Activated T-helper 1 cell treated with anti-CD3 and anti-CD28 coated beads, Interleukin-12 subunit alpha, Interleukin-12 subunit beta, Interleukin-2, Interleukin-4 antibody, amounts not matched to agents 30 ng/mL and 10 ng/mL and 1 ng/mL, durations not matched to agents 14 hours and 24 hours and 36 hours (primary cell): ENCODE results near the gene DPYSL5. TPM values are rescaled to one million over a fixed set of nuclear protein-coding genes. Genes with fewer than 3 reads are reported as not detected.

ENCODE experiments used
- DNase-seq: peaks from one replicate; pipeline ENCODE4 v3.0.0; 2021; ENCODE audit warnings: low spot score
- H3K27ac Mint-ChIP-seq: one replicate; pipeline ENCODE4 v1.8.0; 2021; ENCODE audit warnings: mild to moderate bottlenecking, mixed read lengths
- H3K27me3 Mint-ChIP-seq: one replicate; pipeline ENCODE4 v1.8.0; 2022; ENCODE audit warnings: mild to moderate bottlenecking, moderate library complexity, mixed read lengths; ENCODE audit not compliant: insufficient read depth
- H3K36me3 Mint-ChIP-seq: one replicate; pipeline ENCODE4 v1.8.0; 2021; ENCODE audit warnings: low read depth, mixed read lengths
- H3K4me1 Mint-ChIP-seq: one replicate; pipeline ENCODE4 v1.8.0; 2021; ENCODE audit warnings: low read depth, mixed read lengths
- H3K4me3 Mint-ChIP-seq: one replicate; pipeline ENCODE4 v1.8.0; 2021; ENCODE audit warnings: mild to moderate bottlenecking, moderate library complexity, mixed read lengths
- H3K9me3 Mint-ChIP-seq: one replicate; pipeline ENCODE4 v1.8.0; 2021; ENCODE audit warnings: mixed read lengths
- intact Hi-C: fragments of 100-400 bp; cut with micrococcal nuclease; formaldehyde crosslinking; loops from one replicate; pipeline ENCODE4 v1.15.1; 2024
- total RNA-seq: library from RNA; stranded (reverse); gene quantifications from 2 replicates; pipeline ENCODE4 v1.2.3, GENCODE V29; 2022

Gene DPYSL5
- total RNA-seq, 1 donor from 2014 or later, result 0.23 TPM

GRCh38 chr2:26886736-26887135 lies 38.8 kb downstream of the DPYSL5 start:
- Mint-ChIP-seq H3K4me1 (no peaks in the 10 kb centered on the region), H3K9me3 (no peaks in the 10 kb centered on the region), H3K36me3 (no peaks in the 10 kb centered on the region), H3K27ac (no peak overlapping the region), H3K27me3 (peaks cover 5% of the 10 kb centered on the region), H3K4me3 (no peak overlapping the region)
- intact Hi-C loops, result no loop called here
- no peak for DNase-seq

- no peak for DNase-seq
- H3K27ac Mint-ChIP-seq, result no peak overlapping the region
- no peak overlapping the region for H3K4me3 Mint-ChIP-seq
- H3K27me3 Mint-ChIP-seq, result peaks cover 5% of the 10 kb centered on the region
- no peaks in the 10 kb centered on the region for H3K4me1 Mint-ChIP-seq
- no peaks in the 10 kb centered on the region for H3K9me3 Mint-ChIP-seq
- intact Hi-C loops, result no loop called here
- no peaks in the 10 kb centered on the region for H3K36me3 Mint-ChIP-seq
These were observed 39.2 kb downstream of the DPYSL5 start for GRCh38 chr2:26887151-26887550.

- H3K4me3 Mint-ChIP-seq, result no peak overlapping the region
- H3K36me3 Mint-ChIP-seq, result no peaks in the 10 kb centered on the region
- peaks cover 5% of the 10 kb centered on the region for H3K27me3 Mint-ChIP-seq
- H3K4me1 Mint-ChIP-seq, result no peaks in the 10 kb centered on the region
- DNase-seq, result no peak
- no peak overlapping the region for H3K27ac Mint-ChIP-seq
- H3K9me3 Mint-ChIP-seq, result no peaks in the 10 kb centered on the region
- intact Hi-C loops, result no loop called here
These were observed 41.9 kb downstream of the DPYSL5 start for GRCh38 chr2:26889796-26890195.

- Mint-ChIP-seq H3K4me1 (no peaks in the 10 kb centered on the region), H3K36me3 (no peaks in the 10 kb centered on the region), H3K9me3 (no peaks in the 10 kb centered on the region), H3K4me3 (no peak overlapping the region), H3K27me3 (peaks cover 4% of the 10 kb centered on the region), H3K27ac (no peak overlapping the region)
- no peak for DNase-seq
- intact Hi-C loops, result no loop called here
These were observed 42.5 kb downstream of the DPYSL5 start for GRCh38 chr2:26890341-26891000.

GRCh38 chr2:26892133-26892532 lies 44.2 kb downstream of the DPYSL5 start:
- H3K27ac Mint-ChIP-seq, result no peak overlapping the region
- H3K36me3 Mint-ChIP-seq, result no peaks in the 10 kb centered on the region

GRCh38 chr2:26892922-26893524 lies 45.1 kb downstream of the DPYSL5 start:
- intact Hi-C loops, result no loop called here
- H3K4me3 Mint-ChIP-seq, result no peak overlapping the region
- no peak overlapping the region for H3K27ac Mint-ChIP-seq
- DNase-seq, result no peak
- no peaks in the 10 kb centered on the region for H3K9me3 Mint-ChIP-seq
- H3K36me3 Mint-ChIP-seq, result no peaks in the 10 kb centered on the region
- H3K27me3 Mint-ChIP-seq, result peaks cover 12% of the 10 kb centered on the region
- H3K4me1 Mint-ChIP-seq, result no peaks in the 10 kb centered on the region

More at GRCh38 chr2:26892133-26892532, 44.2 kb downstream of the DPYSL5 start:
- Mint-ChIP-seq H3K4me3 (no peak overlapping the region), H3K9me3 (no peaks in the 10 kb centered on the region), H3K4me1 (no peaks in the 10 kb centered on the region), H3K27me3 (peaks cover 5% of the 10 kb centered on the region)
- no peak for DNase-seq
- intact Hi-C loops, result no loop called here

- H3K4me1 Mint-ChIP-seq, result no peaks in the 10 kb centered on the region
- no peaks in the 10 kb centered on the region for H3K9me3 Mint-ChIP-seq
- H3K27ac Mint-ChIP-seq, result no peak overlapping the region
- H3K4me3 Mint-ChIP-seq, result no peak overlapping the region
- peaks cover 12% of the 10 kb centered on the region for H3K27me3 Mint-ChIP-seq
- DNase-seq, result no peak
- intact Hi-C loops, result no loop called here
- no peaks in the 10 kb centered on the region for H3K36me3 Mint-ChIP-seq
These were observed 46.2 kb downstream of the DPYSL5 start for GRCh38 chr2:26894136-26894535.

- Mint-ChIP-seq H3K4me3 (no peak overlapping the region), H3K9me3 (no peaks in the 10 kb centered on the region), H3K27ac (no peak overlapping the region), H3K36me3 (no peaks in the 10 kb centered on the region), H3K27me3 (peaks cover 9% of the 10 kb centered on the region), H3K4me1 (no peaks in the 10 kb centered on the region)
- no peak for DNase-seq
- intact Hi-C loops, result no loop called here
These were observed 50.0 kb downstream of the DPYSL5 start for GRCh38 chr2:26897807-26898479.

- Mint-ChIP-seq H3K36me3 (no peaks in the 10 kb centered on the region), H3K27me3 (peaks cover 9% of the 10 kb centered on the region), H3K4me1 (no peaks in the 10 kb centered on the region), H3K9me3 (no peaks in the 10 kb centered on the region), H3K27ac (no peak overlapping the region), H3K4me3 (no peak overlapping the region)
- no peak for DNase-seq
- intact Hi-C loops, result no loop called here
These were observed 50.6 kb downstream of the DPYSL5 start for GRCh38 chr2:26898480-26899078.

- no peak for DNase-seq
- Mint-ChIP-seq H3K36me3 (no peaks in the 10 kb centered on the region), H3K4me3 (no peak overlapping the region), H3K27ac (no peak overlapping the region), H3K27me3 (peaks cover 9% of the 10 kb centered on the region), H3K4me1 (no peaks in the 10 kb centered on the region), H3K9me3 (no peaks in the 10 kb centered on the region)
- intact Hi-C loops, result no loop called here
These were observed 51.7 kb downstream of the DPYSL5 start for GRCh38 chr2:26899500-26900164.

- no peak for DNase-seq
- H3K36me3 Mint-ChIP-seq, result no peaks in the 10 kb centered on the region
- intact Hi-C loops, result no loop called here
- H3K27me3 Mint-ChIP-seq, result peaks cover 9% of the 10 kb centered on the region
- H3K27ac Mint-ChIP-seq, result no peak overlapping the region
- no peak overlapping the region for H3K4me3 Mint-ChIP-seq
- no peaks in the 10 kb centered on the region for H3K4me1 Mint-ChIP-seq
- H3K9me3 Mint-ChIP-seq, result no peaks in the 10 kb centered on the region
These were observed 52.9 kb downstream of the DPYSL5 start for GRCh38 chr2:26900831-26901321.

- no peaks in the 10 kb centered on the region for H3K9me3 Mint-ChIP-seq
- no peak overlapping the region for H3K27ac Mint-ChIP-seq
- peaks cover 9% of the 10 kb centered on the region for H3K27me3 Mint-ChIP-seq
- no peak for DNase-seq
- no peaks in the 10 kb centered on the region for H3K36me3 Mint-ChIP-seq
- no peak overlapping the region for H3K4me3 Mint-ChIP-seq
- intact Hi-C loops, result no loop called here
- H3K4me1 Mint-ChIP-seq, result no peaks in the 10 kb centered on the region
These were observed 53.6 kb downstream of the DPYSL5 start for GRCh38 chr2:26901326-26902183.
